ENCODE data around the gene CCDC85B.
"Not testable (repeated sequence)": the region's sequence is repeated elsewhere in the genome, so short reads cannot be mapped to it uniquely, and the experiment has no call there.

Gene CCDC85B

DNA sequence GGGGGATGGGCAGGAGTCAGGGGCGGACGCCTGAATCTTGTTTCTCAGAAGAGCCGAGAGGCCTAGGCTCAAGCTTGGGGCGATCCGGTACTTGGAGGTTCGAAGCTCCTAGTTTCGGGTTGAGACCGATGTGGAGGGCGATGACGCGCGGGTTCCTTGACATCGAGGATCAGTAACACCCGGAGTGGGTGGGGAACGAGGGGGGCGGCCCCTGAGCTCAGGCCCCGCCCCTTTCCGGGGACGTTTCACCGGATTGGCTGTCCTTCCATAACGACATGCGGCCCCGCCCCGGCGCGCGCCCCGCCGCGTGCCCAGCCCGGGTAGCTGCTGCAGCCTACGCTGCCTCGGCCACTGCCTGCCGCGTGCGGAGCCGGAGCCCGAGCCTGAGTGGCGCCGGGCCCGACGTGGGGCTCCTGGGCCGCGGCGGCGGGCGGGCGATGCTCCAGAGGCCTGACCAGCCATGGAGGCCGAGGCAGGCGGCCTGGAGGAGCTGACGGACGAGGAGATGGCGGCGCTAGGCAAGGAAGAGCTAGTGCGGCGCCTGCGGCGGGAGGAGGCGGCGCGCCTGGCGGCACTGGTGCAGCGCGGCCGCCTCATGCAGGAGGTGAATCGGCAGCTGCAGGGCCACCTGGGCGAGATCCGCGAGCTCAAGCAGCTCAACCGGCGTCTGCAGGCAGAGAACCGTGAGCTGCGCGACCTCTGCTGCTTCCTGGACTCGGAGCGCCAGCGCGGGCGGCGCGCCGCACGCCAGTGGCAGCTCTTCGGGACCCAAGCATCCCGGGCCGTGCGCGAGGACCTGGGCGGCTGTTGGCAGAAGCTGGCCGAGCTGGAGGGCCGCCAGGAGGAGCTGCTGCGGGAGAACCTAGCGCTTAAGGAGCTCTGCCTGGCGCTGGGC, at the start of gene CCDC85B:
CCDC85B (plus strand) TSS at position 350 of the 895 bp plus-strand sequence; CDS start at position 461, 111 bp downstream.
- DNase-seq, result peak; percentile 86

DNA sequence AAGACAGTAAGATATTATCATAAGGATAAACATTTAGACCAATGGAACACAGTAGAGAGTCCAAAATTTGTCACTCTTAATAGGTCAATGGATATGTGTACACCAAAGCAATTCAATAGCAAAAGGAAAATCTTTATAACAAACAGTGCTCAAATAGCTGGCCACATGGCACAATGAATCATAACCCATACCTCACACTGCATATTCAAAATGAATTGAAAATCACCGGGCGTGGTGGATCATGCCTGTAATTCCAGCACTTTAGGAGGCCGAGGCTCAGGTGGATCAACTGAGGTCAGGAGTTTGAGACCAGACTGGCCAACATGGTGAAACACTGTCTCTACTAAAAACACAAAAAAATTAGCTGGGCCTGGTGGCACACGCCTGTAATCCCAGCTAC, 48.3 kb upstream of the CCDC85B start:
- DNase-seq, result no peak

DNA sequence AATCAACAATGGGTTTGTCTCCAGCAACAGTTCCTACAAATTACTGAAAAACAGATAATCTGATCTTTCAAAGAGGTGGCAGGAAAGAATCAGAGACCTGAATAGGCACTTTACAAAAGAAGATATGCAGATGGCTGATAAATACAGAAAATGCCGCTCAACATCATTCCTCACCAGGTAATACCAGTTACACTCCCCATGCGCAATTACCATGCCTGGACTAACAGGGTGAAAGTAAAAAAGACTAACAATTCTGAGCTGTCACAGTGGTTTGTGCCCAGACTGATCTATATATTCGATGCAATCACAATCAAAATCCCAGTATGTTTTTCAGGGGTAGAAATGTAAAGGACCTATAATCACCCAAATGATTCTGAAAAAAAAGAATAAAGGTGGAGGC, 46.7 kb upstream of the CCDC85B start:
- no peak for DNase-seq

DNA sequence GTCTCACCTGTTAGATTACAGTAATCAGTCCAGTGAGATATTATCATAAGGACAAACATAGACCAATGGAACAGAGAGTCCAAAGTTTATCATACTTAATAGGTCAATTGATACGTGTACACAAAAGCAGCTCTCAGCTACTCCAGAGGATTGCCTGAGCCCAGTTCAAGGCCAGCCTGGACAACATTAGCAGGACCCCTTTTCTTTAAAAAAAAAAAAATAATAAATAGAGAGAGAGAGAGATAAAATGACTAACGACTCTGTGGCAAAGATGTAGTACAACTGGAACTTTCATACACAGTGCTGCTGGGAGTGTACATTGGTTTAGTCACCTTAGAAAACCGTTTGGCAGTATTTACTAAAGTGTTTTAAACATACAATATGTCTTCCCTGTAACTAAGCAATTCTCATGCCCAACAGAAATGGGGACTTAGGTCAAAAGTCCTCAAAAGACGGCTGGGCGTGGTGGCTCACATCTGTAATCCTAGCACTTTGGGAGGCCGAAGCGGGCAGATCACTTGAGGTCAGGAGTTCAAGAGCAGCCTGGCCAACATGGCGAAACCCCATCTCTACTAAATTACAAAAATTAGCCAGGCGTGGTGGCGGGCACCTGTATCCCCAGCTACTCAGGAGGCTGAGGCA, 46.1 kb upstream of the CCDC85B start:
- no peak for DNase-seq

DNA sequence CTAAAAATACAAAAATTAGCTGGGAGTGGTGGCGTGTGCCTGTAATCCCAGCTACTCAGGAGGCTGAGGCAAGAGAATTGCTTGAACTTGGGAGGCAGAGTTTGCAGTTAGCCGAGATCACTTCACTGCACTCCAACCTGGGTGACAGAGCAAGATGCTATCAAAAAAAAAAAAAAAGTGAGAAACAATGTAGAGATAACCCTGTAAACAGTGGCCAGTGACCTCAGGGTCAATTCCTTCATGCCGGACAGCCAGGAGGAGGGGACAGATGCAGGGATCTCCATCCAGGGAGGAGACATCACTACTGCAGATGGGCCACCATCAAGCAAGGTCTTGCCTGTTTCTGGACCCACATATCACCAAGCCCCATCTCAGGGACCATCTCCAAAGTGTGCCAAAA, 42.7 kb upstream of the CCDC85B start:
- DNase-seq, result no peak

DNA sequence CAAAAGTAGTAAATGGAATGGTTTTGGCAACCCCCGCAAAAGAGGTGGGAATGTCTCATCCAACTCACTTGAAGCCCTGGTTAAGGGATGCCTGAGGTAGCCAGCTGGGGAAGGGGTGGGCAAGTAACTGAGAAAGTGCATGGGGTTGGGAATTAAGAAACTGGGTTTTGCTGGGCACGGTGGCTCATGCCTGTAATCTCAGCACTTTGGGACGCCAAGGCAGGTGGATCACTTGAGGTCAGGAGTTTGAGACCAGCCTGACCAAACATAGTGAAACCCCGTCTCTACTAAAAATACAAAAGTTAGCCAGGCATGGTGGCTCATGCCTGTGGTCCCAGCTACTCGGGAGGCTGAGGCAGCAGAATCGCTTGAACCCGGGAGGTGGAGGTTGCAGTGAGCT, 41.8 kb upstream of the CCDC85B start:
- not testable (repeated sequence) for DNase-seq

DNA sequence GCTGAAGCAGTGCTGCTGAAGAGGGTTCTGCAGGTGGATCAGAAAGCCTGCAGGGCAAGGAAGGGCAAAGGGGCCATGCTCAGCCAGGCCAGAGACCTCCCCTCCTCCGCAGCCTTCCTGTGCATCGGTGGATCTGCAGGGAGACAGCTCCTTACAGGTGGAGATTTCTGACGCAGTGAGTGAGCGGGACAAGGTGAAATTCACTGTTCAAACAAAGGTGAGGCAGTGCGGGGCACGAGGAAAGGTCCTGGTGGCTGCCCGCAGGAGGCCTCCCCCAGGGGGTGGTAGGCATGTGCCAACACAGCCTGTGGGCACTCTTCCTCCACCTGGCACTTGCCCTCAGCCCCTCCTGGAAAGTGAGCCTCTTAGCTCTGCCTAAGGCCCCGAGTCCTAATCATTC, 41.1 kb upstream of the CCDC85B start:
- no peak for DNase-seq

DNA sequence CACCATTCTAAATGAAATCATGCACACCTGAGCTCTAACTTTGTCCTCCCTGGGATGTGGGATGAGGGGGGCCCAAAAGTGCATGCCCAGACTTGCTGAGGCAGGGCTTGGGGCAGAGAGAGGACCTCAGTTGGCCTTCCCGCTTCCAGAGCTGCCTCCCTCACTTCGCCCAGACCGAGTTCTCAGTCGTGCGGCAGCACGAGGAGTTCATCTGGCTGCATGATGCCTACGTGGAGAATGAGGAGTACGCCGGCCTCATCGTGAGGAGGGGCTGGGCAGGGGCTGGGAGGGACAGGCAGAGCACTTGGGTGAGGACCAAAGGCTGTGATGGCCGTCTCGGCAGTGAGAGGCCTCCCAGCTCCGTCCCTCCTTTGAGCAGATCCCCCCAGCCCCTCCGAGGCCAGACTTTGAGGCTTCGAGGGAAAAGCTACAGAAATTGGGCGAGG, 40.7 kb upstream of the CCDC85B start:
- no peak for DNase-seq

DNA sequence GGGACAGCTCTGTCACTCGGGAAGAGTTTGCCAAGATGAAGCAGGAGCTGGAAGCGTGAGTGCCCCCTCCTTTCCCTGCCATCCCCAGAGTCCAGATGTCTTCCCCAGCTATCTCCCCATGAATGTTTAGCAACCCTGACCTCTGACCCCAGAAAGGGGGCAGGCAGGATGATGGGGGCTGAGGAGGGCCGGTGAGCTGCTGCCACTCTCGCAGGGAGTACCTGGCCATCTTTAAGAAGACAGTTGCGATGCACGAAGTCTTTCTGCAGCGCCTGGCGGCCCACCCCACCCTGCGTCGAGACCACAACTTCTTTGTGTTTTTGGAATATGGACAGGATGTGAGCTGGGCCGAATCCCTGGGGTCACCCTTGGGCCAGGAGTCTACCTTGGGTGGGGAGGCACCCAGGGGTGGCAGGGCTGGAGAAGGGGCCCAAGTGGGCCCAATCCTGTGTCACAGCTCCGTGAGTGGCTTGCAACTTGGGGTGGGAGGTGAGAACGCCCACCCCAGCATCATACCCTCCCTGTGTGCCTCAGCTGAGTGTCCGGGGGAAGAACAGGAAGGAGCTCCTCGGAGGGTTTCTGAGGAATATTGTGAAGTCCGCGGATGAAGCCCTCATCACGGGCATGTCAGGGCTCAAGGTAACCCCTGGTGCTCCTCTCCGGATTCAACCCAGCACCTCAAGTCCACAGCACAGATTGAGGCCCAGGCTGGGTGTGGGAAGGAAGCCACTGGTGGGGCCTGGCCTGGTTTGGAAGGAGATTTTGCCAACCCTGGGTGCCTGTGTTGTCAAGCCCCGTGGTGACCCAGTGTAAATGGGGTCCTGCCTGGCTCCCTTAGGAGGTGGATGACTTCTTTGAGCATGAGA, 40.0 kb upstream of the CCDC85B start:
- DNase-seq, result no peak

DNA sequence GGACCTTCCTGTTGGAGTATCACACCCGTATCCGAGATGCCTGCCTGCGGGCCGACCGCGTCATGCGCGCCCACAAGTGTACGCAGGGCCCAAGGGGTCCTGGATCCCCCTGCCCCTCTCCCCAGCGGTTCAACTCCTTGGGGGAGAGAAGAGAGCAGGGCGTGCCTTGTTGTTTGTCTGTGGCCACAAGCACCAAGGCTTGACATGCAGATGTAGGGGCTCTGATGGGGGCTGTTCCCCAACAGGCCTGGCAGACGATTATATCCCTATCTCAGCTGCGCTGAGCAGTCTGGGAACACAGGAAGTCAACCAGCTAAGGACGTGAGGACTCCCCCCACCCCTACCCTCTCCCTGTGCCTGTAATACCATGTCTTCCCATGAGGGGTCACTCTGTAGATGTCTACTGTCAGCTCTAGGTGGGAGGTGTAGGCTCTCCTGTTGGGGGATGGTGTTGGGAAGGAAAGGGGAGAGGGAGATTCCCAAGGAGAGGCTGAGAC, 39.3 kb upstream of the CCDC85B start:
- no peak for DNase-seq

DNA sequence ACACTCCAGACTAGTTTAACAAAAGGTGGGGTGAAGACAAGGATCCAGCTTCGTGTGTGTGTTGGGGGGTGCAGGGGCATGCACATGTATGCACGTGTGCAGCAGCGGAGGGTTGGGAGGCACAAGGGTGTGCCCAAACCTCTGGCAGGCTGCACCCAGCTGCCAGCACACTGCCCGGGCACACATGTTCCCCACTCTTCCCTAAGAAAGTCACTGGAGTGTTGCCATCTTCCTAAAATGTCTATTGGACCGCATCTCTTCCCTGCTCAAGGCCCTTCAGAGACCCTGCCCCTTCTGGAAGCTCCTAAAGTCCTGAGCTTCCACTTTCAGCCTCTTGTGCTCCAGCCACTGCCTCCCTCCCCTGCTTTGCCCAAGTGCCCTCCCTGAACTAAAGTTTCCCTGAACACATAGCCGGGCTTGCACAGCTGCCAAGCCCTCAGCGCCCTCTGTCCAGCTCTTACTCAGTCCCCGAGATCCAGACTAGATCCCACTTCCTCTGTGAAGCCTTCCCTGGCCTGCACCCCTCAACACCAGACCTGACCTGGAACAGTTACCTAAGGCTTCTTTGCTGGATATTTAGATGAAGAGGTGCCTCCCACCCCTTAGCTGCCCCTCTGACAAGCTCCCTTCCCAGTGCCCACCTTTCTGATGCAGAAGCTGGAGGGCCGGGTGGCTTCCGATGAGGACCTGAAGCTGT, 38.5 kb upstream of the CCDC85B start:
- DNase-seq, result no peak

DNA sequence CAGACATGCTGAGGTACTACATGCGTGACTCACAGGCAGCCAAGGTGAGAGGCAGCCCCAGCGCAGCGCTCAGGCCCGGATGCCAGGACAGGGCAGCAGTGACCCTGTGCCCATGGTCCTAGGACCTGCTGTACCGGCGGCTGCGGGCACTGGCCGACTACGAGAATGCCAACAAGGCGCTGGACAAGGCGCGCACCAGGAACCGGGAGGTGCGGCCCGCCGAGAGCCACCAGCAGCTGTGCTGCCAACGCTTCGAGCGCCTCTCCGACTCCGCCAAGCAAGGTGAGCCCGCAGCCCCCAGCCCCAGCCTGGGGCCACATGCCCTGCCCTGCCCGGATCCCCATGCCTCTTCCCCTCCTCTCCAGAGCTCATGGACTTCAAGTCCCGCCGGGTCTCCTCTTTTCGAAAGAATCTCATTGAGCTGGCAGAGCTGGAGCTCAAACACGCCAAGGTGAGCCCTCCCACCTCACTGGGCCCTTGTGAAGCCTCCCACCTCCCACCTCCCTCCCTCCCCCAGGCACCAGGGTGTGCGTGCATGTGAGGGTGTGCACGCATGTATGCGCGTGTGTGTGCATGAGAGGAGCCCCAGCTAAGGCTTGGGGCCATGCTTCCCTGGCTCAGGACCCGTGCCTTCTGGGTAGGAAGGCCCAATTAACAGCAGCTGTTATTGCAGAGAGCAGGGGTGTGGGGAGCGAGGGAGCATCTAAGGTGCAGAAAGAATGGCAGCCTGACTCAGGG, 37.8 kb upstream of the CCDC85B start:
- DNase-seq, result no peak

DNA sequence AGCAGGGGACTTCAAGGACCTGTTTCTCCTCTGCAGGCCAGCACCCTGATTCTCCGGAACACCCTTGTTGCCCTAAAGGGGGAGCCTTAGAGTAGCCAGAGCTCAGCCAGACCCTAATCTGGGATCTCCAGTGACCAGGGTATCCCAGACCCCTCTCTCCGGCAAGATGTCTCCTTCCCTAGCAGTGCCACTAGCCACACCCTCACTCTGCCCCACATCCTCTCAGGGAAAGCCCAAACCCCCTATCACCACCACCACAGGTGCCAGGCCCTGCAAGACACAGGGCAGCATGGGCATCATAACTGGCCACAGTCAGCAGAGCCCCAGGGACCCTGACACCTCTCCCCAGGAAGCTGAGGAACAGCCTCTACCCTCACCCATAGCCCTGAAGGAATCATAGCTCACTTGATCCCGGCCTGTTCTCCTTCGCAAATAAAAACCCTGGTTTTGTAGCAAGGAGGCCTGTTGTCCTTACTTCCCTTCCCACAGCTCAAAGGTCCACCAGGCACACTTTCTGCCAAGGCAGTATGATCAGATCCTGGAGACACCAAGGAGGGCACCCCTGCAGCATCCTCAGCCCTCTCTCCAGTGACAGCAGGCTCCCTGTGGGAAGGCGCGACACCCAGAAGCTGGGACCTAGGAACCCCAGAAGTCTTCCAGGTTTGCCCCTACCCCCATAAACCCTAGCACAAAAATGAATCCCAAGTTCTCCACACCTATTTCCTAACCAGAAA, 37.1 kb upstream of the CCDC85B start:
- no peak for DNase-seq

DNA sequence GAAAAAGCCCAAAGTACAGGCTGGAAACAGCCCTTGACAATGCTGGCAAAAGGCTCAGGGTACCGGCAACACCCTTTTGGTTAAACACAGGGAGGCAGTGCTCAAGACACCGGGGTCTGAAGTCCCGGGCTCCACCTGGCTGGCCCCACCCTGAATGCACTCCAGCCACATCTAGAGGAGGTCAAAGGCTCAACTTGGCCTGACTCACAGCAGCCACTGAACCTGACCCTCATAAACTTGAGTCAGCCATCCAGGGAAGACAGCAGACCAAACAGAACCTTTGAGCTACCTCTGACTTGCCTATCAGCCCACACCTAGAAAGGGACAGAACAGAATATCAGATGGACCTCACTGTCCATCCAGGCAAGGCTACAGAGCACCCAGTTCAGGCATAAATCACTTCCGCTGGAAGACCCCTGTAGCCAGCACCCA, 36.3 kb upstream of the CCDC85B start:
- DNase-seq, result no peak

DNA sequence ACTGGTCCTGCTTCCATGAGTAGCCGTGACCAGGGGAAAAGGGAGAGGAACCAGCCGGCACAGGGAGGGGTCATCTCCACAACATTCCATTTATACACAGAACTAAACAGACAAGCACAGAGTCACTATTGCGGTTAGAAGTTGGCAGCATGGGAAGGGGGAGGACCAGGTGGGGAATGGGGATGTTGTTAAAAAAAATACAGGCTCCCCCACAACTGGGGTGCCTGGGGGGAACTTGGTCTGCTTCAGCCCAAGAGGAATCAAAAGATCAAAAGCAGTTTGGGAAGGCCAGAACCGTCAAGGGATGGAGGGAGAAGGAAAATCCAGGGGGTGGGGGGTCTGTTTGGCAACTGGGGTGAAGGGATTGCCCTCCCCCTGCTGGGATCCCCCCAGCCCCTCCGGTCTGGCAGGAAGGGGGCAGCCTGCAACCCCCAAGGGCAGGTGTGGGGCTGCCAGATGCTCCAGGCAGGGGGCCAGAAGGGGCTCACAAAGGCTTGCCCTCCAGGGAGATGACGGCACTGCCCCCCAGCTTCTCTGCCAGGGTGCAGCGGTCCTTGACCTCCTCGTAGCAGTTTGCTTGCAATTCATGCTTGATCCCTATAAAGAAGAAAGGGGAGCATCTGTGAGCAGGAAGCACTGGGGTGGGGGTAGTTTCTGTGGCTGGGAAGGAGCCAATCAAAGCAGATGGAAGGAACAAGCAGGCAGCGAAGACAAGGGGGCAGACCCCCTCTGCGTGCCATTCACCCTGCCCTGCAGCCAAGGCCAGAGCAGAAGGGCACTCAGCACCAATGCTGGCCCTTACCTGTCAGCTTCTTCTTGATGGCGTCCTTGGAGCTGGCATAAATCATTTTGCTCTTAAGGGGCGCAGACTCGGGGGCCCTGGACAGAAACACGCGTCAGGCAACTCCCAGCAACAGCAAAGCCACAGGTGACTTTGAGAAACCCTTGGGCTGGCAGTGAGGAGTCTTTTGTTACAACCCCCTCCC, 35.3 kb upstream of the CCDC85B start:
- no peak for DNase-seq

DNA sequence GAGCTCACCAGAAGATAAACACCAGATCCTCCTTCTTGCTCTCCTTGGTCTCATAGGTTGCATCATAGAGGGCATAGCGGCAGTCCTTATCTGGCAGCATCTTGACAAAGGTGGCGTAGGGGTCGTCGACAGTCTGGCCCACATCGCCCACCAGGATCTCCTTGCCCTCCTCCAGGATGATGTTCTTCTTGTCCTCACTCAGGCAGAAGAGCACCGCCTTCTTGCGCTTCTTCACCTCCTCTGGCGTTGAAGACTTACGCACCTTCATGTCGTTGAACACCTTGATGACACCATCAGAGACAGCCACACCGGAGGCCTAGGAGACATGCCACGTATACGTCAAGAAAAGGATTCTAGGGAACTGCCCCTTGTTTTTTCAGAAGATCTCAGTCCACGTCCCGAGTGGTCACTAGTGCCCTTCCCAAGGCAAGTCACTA, 34.5 kb upstream of the CCDC85B start:
- no peak for DNase-seq

DNA sequence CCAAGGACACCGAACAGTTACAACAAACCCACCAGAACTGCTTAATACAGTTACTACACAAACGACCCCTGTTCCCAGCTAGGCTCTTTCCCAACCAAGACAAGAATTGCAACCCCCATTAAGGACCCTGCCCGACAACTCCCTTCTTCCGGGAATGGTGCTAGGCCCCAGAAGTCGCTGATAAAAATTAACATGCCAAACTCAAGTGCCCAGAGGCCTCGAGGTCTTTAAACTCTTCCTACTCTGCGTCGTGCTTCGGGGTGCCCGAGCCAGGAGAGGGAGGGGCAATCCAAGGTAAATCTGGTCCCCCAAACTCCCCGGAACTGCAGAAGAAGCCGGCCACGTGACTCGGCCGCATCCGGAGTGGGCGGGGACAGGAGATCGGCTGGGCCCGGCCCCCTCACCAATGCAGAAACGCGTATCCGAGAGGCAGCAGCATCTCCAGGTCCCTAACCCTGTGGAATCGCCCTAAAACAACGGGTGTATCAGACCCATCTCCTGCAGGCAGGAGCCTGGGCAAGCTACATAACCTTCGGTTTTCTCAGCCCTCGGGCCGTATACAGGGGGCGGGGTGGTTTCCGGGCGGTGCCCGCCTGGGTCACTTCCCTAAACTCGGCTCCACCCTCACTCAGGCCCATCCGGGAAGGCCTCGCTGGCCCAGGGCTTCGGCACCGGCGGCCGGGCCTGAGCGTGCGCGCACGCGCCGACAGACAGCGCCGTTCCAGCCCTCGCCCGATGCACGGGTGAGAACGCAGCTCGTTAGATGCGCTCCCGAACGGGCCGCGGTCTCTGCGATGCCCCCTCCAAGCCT, 33.6 kb upstream of the CCDC85B start:
- peak; percentile 24 for DNase-seq

DNA sequence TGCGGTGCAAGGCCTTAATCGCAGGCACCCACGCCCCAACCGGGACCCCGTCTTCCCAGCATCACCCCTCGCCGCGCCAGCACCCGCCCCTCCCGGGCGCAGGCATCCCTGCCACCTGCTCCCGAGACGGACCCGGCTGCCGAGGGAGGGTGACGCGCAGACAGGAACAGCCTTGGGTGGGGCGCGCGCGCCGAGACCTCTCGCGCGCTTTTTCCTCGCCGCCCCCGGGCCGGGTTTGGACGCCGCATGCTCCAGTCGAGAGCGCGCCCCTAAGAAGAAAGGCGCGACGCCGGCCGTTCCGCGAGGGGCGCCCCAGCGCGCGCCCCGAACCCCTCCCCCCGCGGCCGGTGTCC, 33.0 kb upstream of the CCDC85B start:
- no peak for DNase-seq

Measured in DMS79 treated with DMSO at 0.1 percent for 48 hours (cell line).